AG04450 (cell line): Measurements from ENCODE around the gene FAM107B. TPM values are rescaled to one million over a fixed set of nuclear protein-coding genes. Genes with fewer than 3 reads are reported as not detected.

ENCODE experiments used
- CTCF ChIA-PET: fragments of 300-600, 350-600 bp; formaldehyde crosslinking; extraction: SDS; loops from one replicate; lab custom pipeline; 2022; ENCODE audit warnings: antibody characterized with exemption, inconsistent platforms; lab: Charles Lee
- POLR2A ChIA-PET: fragments of 350-600 bp; formaldehyde crosslinking; extraction: SDS; loops from one replicate; lab custom pipeline; 2021; ENCODE audit warnings: antibody characterized with exemption, inconsistent platforms; lab: Yijun Ruan, JAX
- DNase-seq: peaks from one replicate; pipeline ENCODE4 v3.0.0-alpha.2; 2011; ENCODE audit warnings: low read depth, low spot score
- H3K27ac ChIP-seq: one replicate; pipeline ENCODE4 v1.5.1; 2012; ENCODE audit warnings: low read depth, low read length, control low read depth
- H3K27me3 ChIP-seq: one replicate; pipeline ENCODE4 v1.6.0; 2012; ENCODE audit warnings: low read length; ENCODE audit not compliant: control insufficient read depth, insufficient read depth
- H3K4me3 ChIP-seq: 2 replicates; pipeline ENCODE4 v1.5.1; 2011; ENCODE audit warnings: mild to moderate bottlenecking, low read depth, low read length, control low read depth
- H3K9me3 ChIP-seq: 2 replicates; pipeline ENCODE4 v1.5.1; 2012; ENCODE audit warnings: low read length; ENCODE audit not compliant: control insufficient read depth, insufficient read depth
- polyA plus RNA-seq: library from polyadenylated mRNA; depleted of rRNA; stranded (reverse); fragments of >200 nt; gene quantifications from 2 replicates; pipeline ENCODE4 v1.2.3, GENCODE V29; 2011
- TF ChIP-seq, protein P1 (sequence below): IDR thresholded peaks from 2 replicates; pipeline ENCODE4 v1.5.1; 2011; ENCODE audit warnings: low read depth, low read length, control low read depth, inconsistent platforms

FAM107B gene
- polyA plus RNA-seq, 1 experiment, result 41.4 TPM

DNA sequence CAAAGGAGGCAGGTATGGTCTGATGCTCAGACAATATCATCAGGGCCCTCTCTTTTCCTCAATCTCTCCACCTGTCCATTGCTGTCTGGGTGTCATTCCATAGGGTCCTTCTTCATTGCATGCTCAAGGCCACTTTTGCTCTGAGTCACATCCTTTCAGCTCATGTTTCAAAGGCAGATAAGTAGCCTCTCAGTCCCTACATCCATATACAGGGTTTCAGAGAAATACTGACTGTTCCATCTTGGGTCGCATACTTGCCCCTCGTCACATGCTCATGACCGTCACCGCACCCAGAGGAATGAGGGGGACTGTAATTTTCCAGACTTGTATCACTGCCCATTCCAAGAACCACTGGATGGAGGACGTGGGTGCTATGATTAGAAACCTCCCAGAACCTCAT, 93.4 kb downstream of the FAM107B start:
- no peak for DNase-seq
- POLR2A ChIA-PET, result interaction anchor here (0.6 kb wide), 1 partner anchor 169 kb away, joined by 8 read pairs; no protein-coding TSS in a partner anchor
- H3K27me3 ChIP-seq, result no peaks in the 10 kb centered on the region
- TF ChIP-seq, protein P1, sequence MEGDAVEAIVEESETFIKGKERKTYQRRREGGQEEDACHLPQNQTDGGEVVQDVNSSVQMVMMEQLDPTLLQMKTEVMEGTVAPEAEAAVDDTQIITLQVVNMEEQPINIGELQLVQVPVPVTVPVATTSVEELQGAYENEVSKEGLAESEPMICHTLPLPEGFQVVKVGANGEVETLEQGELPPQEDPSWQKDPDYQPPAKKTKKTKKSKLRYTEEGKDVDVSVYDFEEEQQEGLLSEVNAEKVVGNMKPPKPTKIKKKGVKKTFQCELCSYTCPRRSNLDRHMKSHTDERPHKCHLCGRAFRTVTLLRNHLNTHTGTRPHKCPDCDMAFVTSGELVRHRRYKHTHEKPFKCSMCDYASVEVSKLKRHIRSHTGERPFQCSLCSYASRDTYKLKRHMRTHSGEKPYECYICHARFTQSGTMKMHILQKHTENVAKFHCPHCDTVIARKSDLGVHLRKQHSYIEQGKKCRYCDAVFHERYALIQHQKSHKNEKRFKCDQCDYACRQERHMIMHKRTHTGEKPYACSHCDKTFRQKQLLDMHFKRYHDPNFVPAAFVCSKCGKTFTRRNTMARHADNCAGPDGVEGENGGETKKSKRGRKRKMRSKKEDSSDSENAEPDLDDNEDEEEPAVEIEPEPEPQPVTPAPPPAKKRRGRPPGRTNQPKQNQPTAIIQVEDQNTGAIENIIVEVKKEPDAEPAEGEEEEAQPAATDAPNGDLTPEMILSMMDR, result no peak
- no peaks in the 10 kb centered on the region for H3K9me3 ChIP-seq
- H3K27ac ChIP-seq, result no peak overlapping the region
- CTCF ChIA-PET, result no interaction called here
- H3K4me3 ChIP-seq, result no peak overlapping the region

DNA sequence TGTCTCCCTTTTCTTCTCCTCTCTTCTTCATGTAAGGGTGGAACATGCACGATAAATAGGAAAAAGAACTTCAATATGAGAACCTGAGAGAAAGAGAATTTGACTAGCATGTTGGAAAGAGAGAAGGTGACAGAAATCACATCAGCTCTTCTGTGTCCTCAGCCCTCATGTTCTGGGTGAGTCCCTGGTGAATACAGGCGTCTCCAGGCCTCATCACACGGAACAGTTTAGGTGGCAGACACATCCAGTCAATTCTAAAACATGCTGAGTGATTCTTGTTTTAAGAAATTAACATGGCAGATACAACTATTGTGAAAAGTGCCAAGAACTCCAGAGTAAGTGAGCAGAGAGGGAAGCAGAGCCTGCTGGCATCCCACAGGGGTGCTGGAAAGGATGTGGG, 96.1 kb downstream of the FAM107B start:
- DNase-seq, result no peak
- POLR2A ChIA-PET, result no interaction called here
- CTCF ChIA-PET, result no interaction called here

DNA sequence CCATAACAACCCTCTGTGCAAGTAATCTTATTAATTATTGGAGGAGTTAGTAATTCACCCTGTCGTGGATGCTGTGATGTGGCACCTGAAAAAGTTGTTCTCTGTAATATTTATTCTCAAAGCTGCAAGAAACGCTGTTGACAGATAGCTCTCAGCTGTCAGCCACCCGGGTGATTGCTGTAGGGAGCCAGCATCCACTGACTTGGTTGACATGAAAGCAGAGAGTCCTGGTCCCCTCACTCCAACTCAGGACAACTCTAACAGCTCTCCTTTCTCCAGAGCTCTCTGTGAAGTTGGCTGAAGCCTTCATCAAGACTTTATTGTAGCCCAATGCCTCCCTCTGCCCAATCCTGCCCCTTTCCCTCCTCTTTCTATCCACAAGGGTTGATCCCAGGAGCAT, 98.0 kb downstream of the FAM107B start:
- ChIA-PET POLR2A (no interaction called here), CTCF (interaction anchor here (0.5 kb wide), 1 partner anchor 150 kb away, joined by 5 read pairs; no protein-coding TSS in a partner anchor)
- DNase-seq, result no peak
- TF ChIP-seq, protein P1, result no peak
- H3K9me3 ChIP-seq, result no peaks in the 10 kb centered on the region
- no peak overlapping the region for H3K27ac ChIP-seq
- no peaks in the 10 kb centered on the region for H3K27me3 ChIP-seq
- H3K4me3 ChIP-seq, result no peak overlapping the region

More for the DNA sequence above, 96.1 kb downstream of the FAM107B start:
- Histone ChIP-seq H3K4me3 (no peak overlapping the region), H3K27ac (no peak overlapping the region), H3K27me3 (no peaks in the 10 kb centered on the region), H3K9me3 (no peaks in the 10 kb centered on the region)
- TF ChIP-seq, protein P1, result no peak

DNA sequence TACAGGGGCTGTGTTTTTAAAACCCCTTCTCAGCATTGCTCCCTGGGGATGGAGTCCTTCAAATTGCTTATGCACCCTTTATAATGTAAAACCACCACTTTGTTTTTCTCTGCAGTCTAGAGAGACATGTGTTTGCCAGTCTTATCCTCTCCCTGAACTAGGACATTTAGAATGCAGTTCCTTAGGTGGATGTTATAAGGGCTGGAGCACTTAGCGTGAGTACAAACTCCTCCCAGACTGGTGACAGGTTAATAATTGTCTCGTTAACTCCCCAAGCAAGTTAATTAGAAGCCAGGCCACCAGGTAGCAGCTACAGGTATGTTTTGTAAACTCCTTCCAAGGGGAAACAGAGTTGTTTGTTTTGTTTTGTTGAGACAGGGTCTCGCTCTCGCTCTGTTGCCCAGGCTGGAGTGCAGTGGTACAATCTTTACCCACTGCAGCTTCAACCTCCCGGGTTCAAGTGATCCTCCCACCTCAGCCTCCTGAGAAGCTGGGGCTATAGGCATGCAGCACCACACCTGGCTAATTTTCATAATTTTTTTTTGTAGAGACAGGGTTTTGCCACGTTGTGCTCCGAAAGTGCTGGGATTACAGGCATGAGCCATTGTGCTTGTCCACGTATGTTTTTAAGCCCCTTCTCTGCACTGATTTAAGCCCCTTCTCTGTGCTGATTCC, 100.2 kb downstream of the FAM107B start:
- Histone ChIP-seq H3K4me3 (no peak overlapping the region), H3K27me3 (no peaks in the 10 kb centered on the region), H3K27ac (no peak overlapping the region), H3K9me3 (no peaks in the 10 kb centered on the region)
- POLR2A ChIA-PET, result no interaction called here
- TF ChIP-seq, protein P1, result no peak
- CTCF ChIA-PET, result interaction anchor here (0.6 kb wide), 1 partner anchor 77 kb away, joined by 3 read pairs; no protein-coding TSS in a partner anchor
- no peak for DNase-seq

DNA sequence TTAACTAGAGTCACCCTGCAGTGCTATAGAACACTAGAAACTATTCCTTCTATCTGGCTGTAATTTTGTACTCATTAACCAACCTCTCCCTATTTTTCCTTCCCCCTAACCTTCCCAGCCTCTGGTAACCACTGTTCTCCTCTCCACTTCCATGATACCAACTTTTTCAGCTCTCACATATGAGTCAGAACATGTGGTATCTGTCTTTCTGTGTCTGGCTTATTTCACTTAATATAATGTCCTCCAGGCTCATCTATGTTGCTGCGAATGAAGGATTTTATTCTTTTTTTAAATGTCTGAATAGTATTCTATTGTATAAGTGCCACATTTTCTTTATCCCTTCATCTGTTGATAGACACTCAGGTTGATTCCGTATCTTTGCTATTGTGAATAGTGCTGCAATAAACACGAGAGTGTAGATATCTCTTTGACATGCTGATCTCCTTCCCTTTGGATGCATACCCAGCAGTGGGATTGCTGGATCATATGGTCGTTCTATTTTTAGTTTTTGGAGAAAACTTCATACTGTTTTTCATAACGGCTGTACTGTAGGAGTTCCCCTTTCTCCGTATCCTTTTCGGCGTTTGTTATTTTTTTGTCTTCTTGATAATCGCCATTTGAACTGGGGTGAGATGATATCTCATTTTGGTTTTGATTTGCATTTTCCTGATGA, 101.4 kb downstream of the FAM107B start:
- Histone ChIP-seq H3K4me3 (no peak overlapping the region), H3K9me3 (no peaks in the 10 kb centered on the region), H3K27me3 (no peaks in the 10 kb centered on the region), H3K27ac (no peak overlapping the region)
- DNase-seq, result no peak
- POLR2A ChIA-PET, result no interaction called here
- CTCF ChIA-PET, result no interaction called here
- TF ChIP-seq, protein P1, result no peak
